Superior temporal gyrus (tissue), 1 donor: ENCODE data around the gene ADAMTSL1.

Experiments
- DNase-seq: peaks from one replicate; pipeline ENCODE4 v3.0.0-alpha.2; 2016; ENCODE audit errors: extremely low spot score

Gene ADAMTSL1

GRCh38 chr9:18461496-18461895 is 12.5 kb upstream of the ADAMTSL1 start:
- no peak for DNase-seq

GRCh38 chr9:18463991-18464390 is 10.0 kb upstream of the ADAMTSL1 start:
- no peak for DNase-seq

GRCh38 chr9:18466101-18466500 is 7.9 kb upstream of the ADAMTSL1 start:
- DNase-seq = no peak

GRCh38 chr9:18467696-18468095 is 6.3 kb upstream of the ADAMTSL1 start:
- no peak for DNase-seq

GRCh38 chr9:18472435-18472834 is 1.5 kb upstream of the ADAMTSL1 start:
- DNase-seq = no peak

GRCh38 chr9:18472841-18473251 is 1.1 kb upstream of the ADAMTSL1 start:
- DNase-seq = no peak

GRCh38 chr9:18474783-18475182 is 830 bp downstream of the ADAMTSL1 start:
- peak; percentile 32 for DNase-seq

- DNase-seq = no peak
Observed at GRCh38 chr9:18477121-18477660, 3.2 kb downstream of the ADAMTSL1 start.

- DNase-seq = no peak
Observed at GRCh38 chr9:18477719-18478118, 3.8 kb downstream of the ADAMTSL1 start.

- DNase-seq = peak; percentile 66
Observed at GRCh38 chr9:18478501-18479361, 4.8 kb downstream of the ADAMTSL1 start.

GRCh38 chr9:18479405-18479804 is 5.5 kb downstream of the ADAMTSL1 start:
- DNase-seq = no peak

- no peak for DNase-seq
Observed at GRCh38 chr9:18480662-18481093, 6.7 kb downstream of the ADAMTSL1 start.

GRCh38 chr9:18482371-18482770 is 8.4 kb downstream of the ADAMTSL1 start:
- no peak for DNase-seq

- no peak for DNase-seq
Observed at GRCh38 chr9:18485714-18486113, 11.8 kb downstream of the ADAMTSL1 start.

- DNase-seq = no peak
Observed at GRCh38 chr9:18487611-18488010, 13.7 kb downstream of the ADAMTSL1 start.

- DNase-seq = no peak
Observed at GRCh38 chr9:18488886-18489285, 14.9 kb downstream of the ADAMTSL1 start.

GRCh38 chr9:18489861-18490260 is 15.9 kb downstream of the ADAMTSL1 start:
- DNase-seq = no peak

GRCh38 chr9:18490641-18491370 is 16.9 kb downstream of the ADAMTSL1 start:
- DNase-seq = no peak

GRCh38 chr9:18492612-18493011 is 18.7 kb downstream of the ADAMTSL1 start:
- no peak for DNase-seq

GRCh38 chr9:18493451-18493993 is 19.6 kb downstream of the ADAMTSL1 start:
- peak; percentile 46 for DNase-seq

GRCh38 chr9:18495065-18495464 is 21.1 kb downstream of the ADAMTSL1 start:
- no peak for DNase-seq

GRCh38 chr9:18496256-18497000 is 22.5 kb downstream of the ADAMTSL1 start:
- DNase-seq = no peak
